ENCODE data around the gene JAK3. TPM values are rescaled to one million over a fixed set of nuclear protein-coding genes. Genes with fewer than 3 reads are reported as not detected.
A peak's percentile ranks its signal among the peaks of the same experiment; 100 is the strongest.

The JAK3 gene
- total and polyA plus RNA-seq, 2 donors (not counting 1 experiment from before 2014, with no cell fraction given), result 1.1 to 1.2 TPM

DNA sequence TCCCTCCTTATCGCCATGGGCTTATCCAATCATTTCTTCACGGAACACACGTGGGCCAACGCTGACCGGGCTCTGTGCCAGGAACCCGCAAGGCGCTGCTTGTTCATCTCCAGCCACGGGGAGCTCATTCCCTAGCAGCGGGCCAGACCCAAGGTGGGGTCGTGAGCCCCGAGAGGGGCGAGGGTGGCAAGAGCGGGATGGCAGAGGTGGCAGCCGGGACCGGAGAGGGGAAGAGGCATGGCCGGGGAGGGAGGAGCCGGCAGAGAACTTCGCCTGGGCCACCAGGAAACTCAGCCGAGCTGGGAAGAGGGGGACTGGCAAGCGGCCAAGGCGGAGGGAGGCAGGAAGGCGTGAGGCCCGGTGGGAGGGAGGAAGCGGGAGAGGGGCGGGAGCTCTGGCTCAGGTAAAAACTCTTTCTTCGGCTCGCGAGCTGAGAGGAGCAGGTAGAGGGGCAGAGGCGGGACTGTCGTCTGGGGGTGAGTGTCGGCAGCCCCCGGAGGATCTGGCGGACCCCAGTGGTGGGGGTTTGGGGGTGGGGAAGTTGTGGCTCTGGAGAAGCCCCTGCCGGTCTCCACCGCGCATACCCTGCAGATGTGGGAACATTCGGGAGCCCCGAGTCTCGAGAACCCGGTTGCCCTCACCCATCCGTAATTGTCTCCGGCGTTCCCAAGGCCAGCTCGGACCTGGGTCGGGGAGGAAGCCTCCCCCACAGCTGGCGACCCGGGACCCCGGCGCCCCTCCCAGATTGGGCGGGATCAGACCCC is 52.9 kb downstream of the JAK3 start, which contains the start of gene B3GNT3:
Gene B3GNT3 (plus strand): TSS at position 408 of the 764 bp plus-strand sequence. CDS start 12,670 bp downstream, outside the sequence.
- Histone ChIP-seq H3K27me3 (ENCODE audit: control insufficient read depth, insufficient read depth, low read length) (peaks cover 20% of the 10 kb centered on the region), H3K4me1 (ENCODE audit: control insufficient read depth, extremely low read depth, insufficient read depth, low read length) (no peaks in the 10 kb centered on the region), H3K4me2 (ENCODE audit: extremely low read depth, insufficient read depth, low read length) (no peak within 1 kb of the TSS), H2AFZ (ENCODE audit: low read length) (no peak within 1 kb of the TSS), H4K20me1 (ENCODE audit: control insufficient read depth, extremely low read depth, insufficient read depth, low read length) (no peaks in the 10 kb centered on the region), H3K36me3 (ENCODE audit: control insufficient read depth, insufficient read depth, low read length) (no peaks in the 10 kb centered on the region), H3K79me2 (ENCODE audit: control insufficient read depth, insufficient read depth, low read length) (no peaks in the 10 kb centered on the region), H3K27ac (ENCODE audit: insufficient read depth, low read length) (no peak within 1 kb of the TSS), H3K9ac (ENCODE audit: insufficient read depth, low read length) (no peak within 1 kb of the TSS), H3K9me3 (ENCODE audit: control insufficient read depth, insufficient read depth, low read depth, low read length) (no peaks in the 10 kb centered on the region), H3K4me3 (replicated peaks in 1 of 4; ENCODE audit: control extremely low read depth in 1 of 4, insufficient read depth in 1 of 4, low read depth in 3 of 4, low read length in 4 of 4) (no peak within 1 kb of the TSS)
- no peak for DNase-seq (ENCODE audit: low read depth in 2 of 2)
- peak; percentile 23 for TF ChIP-seq EZH2 (IDR thresholded peaks at IDR 0.05; ENCODE audit: low read length, missing control alignments)
- TF ChIP-seq, protein P1, sequence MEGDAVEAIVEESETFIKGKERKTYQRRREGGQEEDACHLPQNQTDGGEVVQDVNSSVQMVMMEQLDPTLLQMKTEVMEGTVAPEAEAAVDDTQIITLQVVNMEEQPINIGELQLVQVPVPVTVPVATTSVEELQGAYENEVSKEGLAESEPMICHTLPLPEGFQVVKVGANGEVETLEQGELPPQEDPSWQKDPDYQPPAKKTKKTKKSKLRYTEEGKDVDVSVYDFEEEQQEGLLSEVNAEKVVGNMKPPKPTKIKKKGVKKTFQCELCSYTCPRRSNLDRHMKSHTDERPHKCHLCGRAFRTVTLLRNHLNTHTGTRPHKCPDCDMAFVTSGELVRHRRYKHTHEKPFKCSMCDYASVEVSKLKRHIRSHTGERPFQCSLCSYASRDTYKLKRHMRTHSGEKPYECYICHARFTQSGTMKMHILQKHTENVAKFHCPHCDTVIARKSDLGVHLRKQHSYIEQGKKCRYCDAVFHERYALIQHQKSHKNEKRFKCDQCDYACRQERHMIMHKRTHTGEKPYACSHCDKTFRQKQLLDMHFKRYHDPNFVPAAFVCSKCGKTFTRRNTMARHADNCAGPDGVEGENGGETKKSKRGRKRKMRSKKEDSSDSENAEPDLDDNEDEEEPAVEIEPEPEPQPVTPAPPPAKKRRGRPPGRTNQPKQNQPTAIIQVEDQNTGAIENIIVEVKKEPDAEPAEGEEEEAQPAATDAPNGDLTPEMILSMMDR (conservative IDR thresholded peaks at IDR 0.05 in 1 of 2, IDR thresholded peaks at IDR 0.05 in 1 of 2; ENCODE audit: low read depth in 1 of 2, low read length in 2 of 2), result no peak

DNA sequence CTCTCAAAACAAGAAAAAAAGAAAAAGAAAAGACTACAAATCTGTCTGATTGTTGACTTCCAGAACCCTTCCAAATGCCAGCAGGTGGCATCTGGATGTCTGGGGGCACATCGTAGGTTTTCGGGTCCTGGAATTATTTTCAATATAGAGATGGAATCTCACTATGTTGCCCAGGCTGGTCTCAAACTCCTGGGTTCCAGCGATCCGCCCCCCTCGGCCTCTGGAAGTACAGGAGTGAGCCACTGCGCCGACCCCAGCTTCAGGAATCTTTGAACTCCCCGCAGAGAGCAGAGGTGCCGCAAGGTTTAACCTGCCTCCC is 53.4 kb downstream of the JAK3 start:
- DNase-seq (ENCODE audit: low read depth in 2 of 2), result no peak
- H3K4me1 ChIP-seq (ENCODE audit: control insufficient read depth, extremely low read depth, insufficient read depth, low read length), result no peaks in the 10 kb centered on the region
- no peaks in the 10 kb centered on the region for H3K36me3 ChIP-seq (ENCODE audit: control insufficient read depth, insufficient read depth, low read length)
- H3K4me3 ChIP-seq (replicated peaks in 1 of 4; ENCODE audit: control extremely low read depth in 1 of 4, insufficient read depth in 1 of 4, low read depth in 3 of 4, low read length in 4 of 4), result no peak overlapping the region
- no peaks in the 10 kb centered on the region for H3K79me2 ChIP-seq (ENCODE audit: control insufficient read depth, insufficient read depth, low read length)
- H3K4me2 ChIP-seq (ENCODE audit: extremely low read depth, insufficient read depth, low read length), result no peak overlapping the region
- H2AFZ ChIP-seq (ENCODE audit: low read length), result no peak overlapping the region
- H3K9me3 ChIP-seq (ENCODE audit: control insufficient read depth, insufficient read depth, low read depth, low read length), result no peaks in the 10 kb centered on the region
- no peak for TF ChIP-seq EZH2 (IDR thresholded peaks at IDR 0.05; ENCODE audit: low read length, missing control alignments)
- TF ChIP-seq, protein P1 (conservative IDR thresholded peaks at IDR 0.05 in 1 of 2, IDR thresholded peaks at IDR 0.05 in 1 of 2; ENCODE audit: low read depth in 1 of 2, low read length in 2 of 2), result no peak
- peaks cover 20% of the 10 kb centered on the region for H3K27me3 ChIP-seq (ENCODE audit: control insufficient read depth, insufficient read depth, low read length)
- H3K9ac ChIP-seq (ENCODE audit: insufficient read depth, low read length), result no peak overlapping the region
- no peaks in the 10 kb centered on the region for H4K20me1 ChIP-seq (ENCODE audit: control insufficient read depth, extremely low read depth, insufficient read depth, low read length)
- H3K27ac ChIP-seq (ENCODE audit: insufficient read depth, low read length), result no peak overlapping the region

DNA sequence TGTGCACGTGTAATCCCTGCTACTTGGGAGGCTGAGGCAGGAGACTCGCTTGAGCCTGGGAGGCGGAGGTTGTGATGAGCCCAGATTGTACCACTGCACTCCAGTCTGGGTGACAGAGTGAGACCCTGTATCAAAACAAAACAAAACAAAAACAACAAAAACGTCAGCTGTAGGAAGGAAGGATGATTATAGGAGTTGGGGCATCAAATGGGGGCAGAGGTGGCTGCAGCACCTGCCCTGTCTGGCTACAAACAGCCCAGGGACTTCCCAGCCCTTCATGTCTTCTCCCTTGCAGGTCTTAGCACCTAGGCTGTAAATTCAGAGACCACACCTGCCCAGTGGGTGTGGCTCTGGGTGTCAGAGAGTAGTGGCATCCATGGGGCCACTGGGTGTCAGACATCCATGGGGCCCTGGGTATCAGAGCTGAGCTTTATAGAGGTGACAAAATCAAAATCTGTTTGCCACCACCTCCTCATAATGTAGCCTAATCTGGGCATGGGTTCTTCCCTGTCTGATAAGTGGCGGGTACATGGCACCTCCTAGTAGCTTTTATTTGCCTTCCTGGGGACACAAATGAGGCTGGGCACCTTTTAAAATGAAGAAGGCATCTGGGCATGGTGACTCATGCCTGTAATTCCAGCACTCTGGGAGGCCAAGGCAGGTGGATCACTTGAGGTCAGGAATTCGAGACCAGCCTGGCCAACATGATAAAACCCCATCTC is 57.6 kb downstream of the JAK3 start:
- no peak for DNase-seq (ENCODE audit: low read depth in 2 of 2)
- H3K4me1 ChIP-seq (ENCODE audit: control insufficient read depth, extremely low read depth, insufficient read depth, low read length), result no peaks in the 10 kb centered on the region
- no peak overlapping the region for H3K4me3 ChIP-seq (replicated peaks in 1 of 4; ENCODE audit: control extremely low read depth in 1 of 4, insufficient read depth in 1 of 4, low read depth in 3 of 4, low read length in 4 of 4)
- no peak overlapping the region for H3K4me2 ChIP-seq (ENCODE audit: extremely low read depth, insufficient read depth, low read length)
- H3K79me2 ChIP-seq (ENCODE audit: control insufficient read depth, insufficient read depth, low read length), result no peaks in the 10 kb centered on the region
- H2AFZ ChIP-seq (ENCODE audit: low read length), result no peak overlapping the region
- H4K20me1 ChIP-seq (ENCODE audit: control insufficient read depth, extremely low read depth, insufficient read depth, low read length), result no peaks in the 10 kb centered on the region
- no peak for TF ChIP-seq EZH2 (IDR thresholded peaks at IDR 0.05; ENCODE audit: low read length, missing control alignments)
- TF ChIP-seq, protein P1 (conservative IDR thresholded peaks at IDR 0.05 in 1 of 2, IDR thresholded peaks at IDR 0.05 in 1 of 2; ENCODE audit: low read depth in 1 of 2, low read length in 2 of 2), result no peak
- no peak overlapping the region for H3K9ac ChIP-seq (ENCODE audit: insufficient read depth, low read length)
- H3K9me3 ChIP-seq (ENCODE audit: control insufficient read depth, insufficient read depth, low read depth, low read length), result no peaks in the 10 kb centered on the region
- H3K36me3 ChIP-seq (ENCODE audit: control insufficient read depth, insufficient read depth, low read length), result no peaks in the 10 kb centered on the region
- peaks cover 15% of the 10 kb centered on the region for H3K27me3 ChIP-seq (ENCODE audit: control insufficient read depth, insufficient read depth, low read length)
- H3K27ac ChIP-seq (ENCODE audit: insufficient read depth, low read length), result no peak overlapping the region
